NOMO-1 treated with DMSO at 0.1 percent for 48 hours (cell line): ENCODE results near the gene PDIA3.
"Not testable (repeated sequence)": the region's sequence is repeated elsewhere in the genome, so short reads cannot be mapped to it uniquely, and the experiment has no call there.

Source experiments
- DNase-seq: peaks from one replicate; lab custom pipeline; 2025; ENCODE audit not compliant: unreplicated experiment; lab: John Stamatoyannopoulos, UW

Gene PDIA3

GRCh38 chr15:43746245-43746902 lies at the start of gene PDIA3:
Gene PDIA3, plus strand, starts transcription at chr15:43746438. Its CDS starts 102 bp downstream, at chr15:43746540.
- peak; percentile 75 for DNase-seq

- no peak for DNase-seq
Measured at GRCh38 chr15:43702174-43702573, 44.1 kb upstream of the PDIA3 start.

GRCh38 chr15:43702701-43703424 lies 43.4 kb upstream of the PDIA3 start:
- DNase-seq: no peak

- not testable (repeated sequence) for DNase-seq
Measured at GRCh38 chr15:43710431-43711131, 35.7 kb upstream of the PDIA3 start.

GRCh38 chr15:43723151-43723550 lies 23.1 kb upstream of the PDIA3 start:
- DNase-seq: no peak

GRCh38 chr15:43726306-43726705 lies 19.9 kb upstream of the PDIA3 start:
- DNase-seq: not testable (repeated sequence)

- not testable (repeated sequence) for DNase-seq
Measured at GRCh38 chr15:43728053-43728725, 18.0 kb upstream of the PDIA3 start.

- DNase-seq: no peak
Measured at GRCh38 chr15:43735416-43735815, 10.8 kb upstream of the PDIA3 start.

- DNase-seq: peak; percentile 41
Measured at GRCh38 chr15:43746903-43747309, 668 bp downstream of the PDIA3 start.

GRCh38 chr15:43748376-43748775 lies 2.1 kb downstream of the PDIA3 start:
- peak; percentile 6 for DNase-seq

GRCh38 chr15:43749690-43750345 lies 3.6 kb downstream of the PDIA3 start:
- DNase-seq: no peak

- no peak for DNase-seq
Measured at GRCh38 chr15:43751885-43752284, 5.6 kb downstream of the PDIA3 start.

GRCh38 chr15:43762824-43763223 lies 16.6 kb downstream of the PDIA3 start:
- no peak for DNase-seq

- DNase-seq: no peak
Measured at GRCh38 chr15:43763819-43764446, 17.7 kb downstream of the PDIA3 start.

GRCh38 chr15:43769584-43770228 lies 23.5 kb downstream of the PDIA3 start:
- DNase-seq: peak; percentile 59

GRCh38 chr15:43771816-43772215 lies 25.6 kb downstream of the PDIA3 start:
- DNase-seq: no peak

- no peak for DNase-seq
Measured at GRCh38 chr15:43772624-43773023, 26.4 kb downstream of the PDIA3 start.

- DNase-seq: no peak
Measured at GRCh38 chr15:43774062-43774461, 27.8 kb downstream of the PDIA3 start.

GRCh38 chr15:43775411-43775965 lies 29.2 kb downstream of the PDIA3 start:
- no peak for DNase-seq
